ENCODE data around the gene MDM1. TPM values are rescaled to one million over a fixed set of nuclear protein-coding genes. Genes with fewer than 3 reads are reported as not detected.

Gene MDM1
- polyA plus RNA-seq, 4 donors: 31.6 to 41.0 (median 37.3) TPM

DNA sequence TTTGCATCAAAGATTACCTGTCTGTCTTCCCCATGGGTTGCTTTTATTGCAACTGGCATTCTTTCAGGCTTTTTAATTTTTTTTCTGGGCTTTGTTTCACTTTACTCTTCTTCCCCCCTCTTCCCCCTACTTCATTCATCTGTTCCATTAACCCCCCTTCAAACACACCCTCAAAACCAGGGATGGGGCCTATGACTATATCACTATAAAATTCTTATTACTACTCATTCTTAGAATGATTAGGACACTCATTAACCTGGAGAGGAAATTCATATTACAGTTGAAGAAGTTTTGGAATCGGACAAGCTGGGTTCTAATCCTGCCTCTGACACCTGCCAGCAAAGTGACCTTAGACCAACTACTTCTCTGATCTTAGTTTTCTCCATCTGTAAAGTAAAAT lies 24.8 kb upstream of the MDM1 start:
- no peak for DNase-seq (ENCODE audit: low read depth in 4 of 4, low spot score in 2 of 4)

DNA sequence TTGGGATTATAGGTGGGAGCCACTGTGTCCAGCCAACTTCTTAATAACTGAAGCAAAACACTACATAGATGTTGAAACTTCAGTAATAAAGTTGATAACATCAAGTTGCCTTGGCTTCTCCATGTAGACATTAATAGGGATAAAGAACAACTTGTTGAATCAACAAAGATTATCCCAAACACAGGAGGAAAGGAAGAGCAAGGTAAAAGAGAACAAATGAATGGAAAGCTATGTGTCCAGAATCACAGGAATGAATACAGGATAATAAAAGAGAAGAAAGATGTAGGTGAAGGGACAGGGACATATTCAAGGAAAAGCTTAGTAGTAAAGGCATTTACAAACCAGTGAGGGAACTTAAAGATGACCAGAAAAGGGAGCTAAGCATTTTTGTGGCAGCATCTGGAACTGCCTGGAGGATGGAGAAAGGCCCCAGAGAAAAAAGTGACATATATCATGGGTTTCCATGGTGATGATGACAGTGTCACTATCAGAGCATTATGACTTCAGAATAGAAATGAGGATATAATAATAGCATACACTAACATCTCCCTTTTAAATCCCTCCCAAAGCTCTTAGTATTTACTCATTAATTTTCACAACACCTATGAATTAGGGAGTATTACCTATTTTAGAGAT lies 24.0 kb upstream of the MDM1 start:
- DNase-seq (ENCODE audit: low read depth in 4 of 4, low spot score in 2 of 4): no peak

DNA sequence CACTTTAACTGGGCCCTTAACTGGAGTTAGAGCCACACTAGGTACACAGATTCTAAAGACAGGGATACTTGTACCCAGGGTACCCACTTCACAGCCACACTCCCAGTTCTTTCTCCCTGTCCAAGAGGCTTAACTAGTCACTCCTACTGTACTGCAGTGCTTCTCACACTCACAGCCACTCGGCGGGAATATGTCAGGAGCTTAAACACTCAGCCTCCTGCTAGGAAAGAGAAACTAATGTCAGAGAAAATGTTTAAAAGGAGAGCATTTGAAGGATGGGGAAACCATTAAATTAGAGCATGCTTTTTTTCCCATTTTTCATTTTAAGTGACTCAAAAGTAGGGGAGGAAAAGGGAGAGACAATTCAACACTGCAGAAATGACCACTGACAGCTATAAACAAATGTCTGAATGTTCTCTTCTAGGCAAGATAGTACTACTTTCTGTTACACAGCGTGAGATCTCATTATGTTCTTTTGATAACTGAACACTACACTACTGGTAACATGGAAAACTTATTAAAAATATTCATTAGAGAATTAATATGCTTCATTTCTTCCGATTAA lies 22.9 kb upstream of the MDM1 start:
- no peak for DNase-seq (ENCODE audit: low read depth in 4 of 4, low spot score in 2 of 4)

DNA sequence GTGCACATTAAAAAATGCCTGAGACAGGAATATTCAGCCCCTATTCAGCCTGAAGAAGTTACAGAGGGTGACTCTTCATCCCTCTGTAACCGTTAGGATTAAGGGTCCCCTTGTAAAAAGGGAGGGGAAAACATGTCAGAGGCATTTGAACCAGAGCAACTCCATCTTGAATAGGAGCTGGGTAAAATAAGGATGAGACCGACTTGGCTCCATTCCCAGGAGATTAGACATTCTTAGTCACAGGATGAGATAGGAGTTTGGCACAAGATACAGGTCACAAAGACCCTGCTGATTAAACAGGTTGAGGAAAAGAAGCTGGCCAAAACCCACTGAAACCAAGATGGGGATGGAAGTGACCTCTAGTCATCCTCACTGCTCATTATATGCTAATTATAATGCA lies 19.9 kb upstream of the MDM1 start:
- no peak for DNase-seq (ENCODE audit: low read depth in 4 of 4, low spot score in 2 of 4)

DNA sequence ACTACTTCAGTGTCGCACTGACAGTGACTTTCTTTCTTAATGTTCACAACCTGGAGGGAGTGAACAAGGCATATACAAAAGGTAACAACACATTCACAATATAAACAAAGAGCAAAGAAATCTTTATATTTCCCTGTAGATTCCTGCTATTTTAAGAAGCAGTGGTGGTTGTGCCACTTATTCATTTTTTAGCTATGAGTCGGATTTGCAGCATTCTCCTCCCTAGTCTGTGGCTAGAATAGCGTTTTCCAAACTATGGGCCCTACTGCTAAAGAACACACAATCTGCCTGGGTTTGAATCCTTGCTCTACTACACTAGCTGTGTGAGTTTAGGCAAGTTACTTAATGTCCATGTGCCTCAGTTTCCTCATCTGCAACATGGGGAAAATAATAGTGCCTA lies 18.6 kb upstream of the MDM1 start:
- DNase-seq (ENCODE audit: low read depth in 4 of 4, low spot score in 2 of 4): no peak

DNA sequence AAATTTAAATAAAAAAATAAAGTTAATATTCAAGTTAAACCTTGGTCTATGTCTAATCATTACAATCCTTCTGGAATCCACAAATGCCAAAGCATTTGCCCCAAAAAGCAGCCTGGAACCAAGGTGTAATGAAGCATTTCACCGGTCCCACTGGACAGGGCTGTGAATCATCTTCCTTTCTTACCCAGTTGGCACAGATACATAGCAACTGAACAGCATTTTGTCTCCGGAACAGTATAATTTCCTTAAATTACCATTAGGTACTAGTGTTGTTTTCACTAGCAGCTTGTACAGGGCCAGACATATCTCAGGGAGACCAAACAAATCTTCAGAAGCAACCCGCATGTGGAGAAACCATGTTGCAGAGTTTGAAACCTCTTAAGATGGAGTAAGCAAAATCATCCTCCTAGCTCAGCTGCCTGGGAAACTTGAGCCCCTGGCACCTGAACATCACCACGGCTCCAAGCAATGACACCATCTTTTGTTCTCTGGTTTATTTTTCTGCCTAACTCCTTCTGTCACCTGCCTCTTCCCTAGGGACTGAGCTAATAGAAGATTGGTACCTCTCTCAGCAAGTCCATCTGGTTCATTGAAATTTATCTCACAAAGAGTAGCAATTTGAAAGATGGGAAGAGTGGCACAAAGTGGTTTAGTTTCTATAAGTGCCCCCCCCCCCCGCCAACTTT lies 17.9 kb upstream of the MDM1 start:
- DNase-seq (ENCODE audit: low read depth in 4 of 4, low spot score in 2 of 4): no peak

DNA sequence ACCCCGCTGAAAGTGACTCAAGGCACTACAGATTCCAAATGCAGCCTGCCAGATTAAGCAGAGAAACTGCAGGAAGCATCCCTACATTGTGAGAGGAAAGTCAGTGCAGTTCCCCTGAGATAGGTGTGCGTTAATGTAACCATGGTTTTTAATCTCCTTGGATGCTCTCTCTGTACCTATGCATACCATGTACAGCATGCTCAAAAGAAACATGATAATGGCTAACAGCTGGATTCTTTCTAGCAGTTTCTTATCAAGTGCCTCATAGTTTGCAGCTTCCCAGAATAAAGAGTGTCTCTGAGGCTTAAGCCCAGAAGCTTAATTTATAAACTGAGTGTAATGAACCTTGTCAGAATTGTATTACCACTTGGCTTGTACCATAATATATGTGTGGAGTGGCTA lies 17.1 kb upstream of the MDM1 start:
- no peak for DNase-seq (ENCODE audit: low read depth in 4 of 4, low spot score in 2 of 4)

DNA sequence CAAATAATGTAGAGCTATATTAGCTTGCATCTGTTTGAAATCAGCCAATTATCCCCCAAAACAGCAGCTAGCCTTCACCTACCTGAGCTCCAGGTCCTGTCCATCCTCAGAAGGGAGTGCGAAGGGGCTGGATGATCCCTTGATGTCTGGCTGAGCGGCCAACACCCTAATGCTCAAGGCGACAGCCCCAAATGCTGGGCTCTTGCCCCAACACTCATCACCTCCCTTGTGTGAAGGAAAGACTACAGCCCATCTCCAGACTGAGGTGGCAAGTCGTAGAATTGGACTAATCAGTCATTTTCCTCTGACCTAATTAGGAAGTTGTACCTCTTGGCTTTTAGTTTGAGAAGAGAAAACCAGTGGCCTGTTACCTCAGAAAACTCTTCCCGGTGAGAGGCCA lies 16.3 kb upstream of the MDM1 start:
- DNase-seq (ENCODE audit: low read depth in 4 of 4, low spot score in 2 of 4): no peak

DNA sequence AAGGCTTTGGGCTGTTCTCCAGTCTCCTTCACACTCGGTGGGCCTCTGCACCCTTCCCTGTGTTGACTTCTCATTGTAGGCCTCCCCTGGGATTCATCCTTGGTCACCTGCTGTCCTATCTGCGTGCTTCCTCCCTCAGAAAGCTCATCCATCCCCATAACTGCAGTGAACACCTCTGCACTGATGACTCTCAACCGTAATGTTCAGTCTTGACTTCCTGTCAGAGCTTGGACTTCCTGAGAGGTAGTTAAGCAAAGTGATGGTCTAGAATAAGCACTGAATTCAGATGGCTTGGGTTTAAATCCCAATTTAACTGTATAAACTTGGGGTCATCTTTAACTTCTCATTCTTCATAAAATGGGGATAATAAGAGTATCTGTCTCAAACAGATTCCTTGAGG lies 13.6 kb upstream of the MDM1 start:
- no peak for DNase-seq (ENCODE audit: low read depth in 4 of 4, low spot score in 2 of 4)

DNA sequence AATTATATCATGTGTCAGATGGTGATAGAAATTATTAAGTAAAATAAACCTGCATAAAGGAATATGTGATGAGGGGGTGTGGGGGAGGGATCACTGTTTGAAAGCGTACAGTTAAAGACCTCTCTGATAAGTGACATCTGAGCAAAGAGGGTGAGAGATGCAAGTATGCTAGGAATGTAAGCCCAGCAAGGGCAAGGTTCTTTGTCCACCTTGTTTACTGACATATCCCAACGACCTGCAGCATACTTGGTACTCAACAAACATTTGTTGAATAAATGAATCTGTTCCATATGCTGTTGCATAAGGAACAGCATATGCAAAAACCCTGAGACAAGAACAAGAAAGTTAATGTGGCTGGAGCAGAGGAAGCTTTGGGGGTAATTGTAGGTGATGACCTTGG lies 12.0 kb upstream of the MDM1 start:
- DNase-seq (ENCODE audit: low read depth in 4 of 4, low spot score in 2 of 4): no peak

DNA sequence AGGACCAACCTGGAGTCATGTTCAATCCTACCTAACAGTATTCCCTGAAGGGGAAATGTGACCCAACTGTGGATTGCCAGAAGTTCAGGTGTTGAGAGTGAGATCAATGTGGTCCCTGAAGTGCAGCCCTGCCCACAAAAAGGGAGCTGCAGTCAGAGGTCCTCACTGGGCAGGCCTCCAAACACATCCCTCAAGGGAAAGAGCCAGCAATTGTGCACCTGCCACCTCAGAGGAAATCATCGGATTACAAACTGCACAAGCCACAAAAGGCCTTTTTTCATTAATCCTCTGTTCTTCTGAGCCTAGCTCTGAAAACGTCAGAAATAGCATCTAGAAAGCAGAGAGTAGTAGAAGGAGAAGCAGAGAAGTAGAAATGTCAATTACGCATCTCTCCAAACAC lies 10.8 kb upstream of the MDM1 start:
- DNase-seq (ENCODE audit: low read depth in 4 of 4, low spot score in 2 of 4): no peak

DNA sequence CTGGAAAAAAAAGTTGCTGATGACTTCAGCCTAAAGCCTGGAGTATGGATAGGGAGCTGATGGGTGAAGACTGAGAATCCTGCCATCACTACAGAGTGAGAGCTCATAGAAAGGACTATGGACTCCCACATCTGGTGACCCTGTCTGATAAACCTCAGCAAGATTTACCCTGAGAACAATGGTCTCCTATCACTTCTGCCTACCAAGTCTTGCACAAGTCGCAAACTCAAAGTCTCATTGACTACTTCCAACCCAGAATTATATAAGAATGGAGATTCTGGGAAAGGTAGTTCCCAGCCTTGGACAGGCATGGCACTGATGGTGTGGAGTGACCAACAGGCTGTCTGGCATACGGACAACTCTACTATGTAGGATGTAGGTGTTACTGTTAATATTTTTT lies 9.7 kb upstream of the MDM1 start:
- DNase-seq (ENCODE audit: low read depth in 4 of 4, low spot score in 2 of 4): no peak

DNA sequence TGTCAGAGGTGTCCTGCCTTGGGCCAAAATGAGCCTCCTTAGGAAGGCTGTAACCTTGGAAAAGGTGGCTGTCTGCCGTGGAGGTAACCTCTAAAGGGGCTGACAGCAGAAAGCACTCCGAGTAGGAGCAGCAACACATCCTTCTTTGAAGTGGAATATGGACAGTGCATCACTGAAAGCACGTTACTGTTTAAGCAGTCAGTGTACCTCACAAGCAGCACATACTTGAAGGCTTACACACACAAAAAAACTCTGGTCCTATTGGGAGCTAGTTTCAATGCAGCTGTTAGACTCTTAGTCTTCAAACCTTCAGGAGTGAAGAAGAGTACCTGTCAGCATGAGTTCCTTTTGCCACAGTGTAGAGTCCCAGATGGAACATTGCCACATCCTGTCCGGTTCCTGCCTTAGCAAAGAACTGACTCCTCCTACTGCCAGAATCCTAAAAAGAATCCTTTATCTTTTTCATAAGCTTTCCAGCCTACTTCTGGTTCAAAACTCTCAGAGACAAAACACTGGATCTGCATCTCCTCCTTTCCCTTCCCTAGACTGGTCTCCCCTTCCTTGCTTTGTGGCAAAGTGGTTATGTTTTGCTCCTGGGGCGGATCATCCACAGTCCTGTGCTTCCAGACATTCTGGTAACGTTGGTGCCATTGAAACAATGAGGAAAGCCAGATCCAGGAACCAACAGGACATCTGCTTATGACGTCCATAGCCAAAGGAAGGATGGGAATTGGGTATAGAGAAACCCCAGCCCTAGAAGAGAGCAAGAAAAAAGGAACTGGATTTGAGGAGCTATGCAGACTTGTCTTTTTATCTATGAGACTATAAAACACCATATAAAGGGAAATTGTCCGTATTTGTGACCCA lies 8.5 kb upstream of the MDM1 start:
- DNase-seq (ENCODE audit: low read depth in 4 of 4, low spot score in 2 of 4): no peak

DNA sequence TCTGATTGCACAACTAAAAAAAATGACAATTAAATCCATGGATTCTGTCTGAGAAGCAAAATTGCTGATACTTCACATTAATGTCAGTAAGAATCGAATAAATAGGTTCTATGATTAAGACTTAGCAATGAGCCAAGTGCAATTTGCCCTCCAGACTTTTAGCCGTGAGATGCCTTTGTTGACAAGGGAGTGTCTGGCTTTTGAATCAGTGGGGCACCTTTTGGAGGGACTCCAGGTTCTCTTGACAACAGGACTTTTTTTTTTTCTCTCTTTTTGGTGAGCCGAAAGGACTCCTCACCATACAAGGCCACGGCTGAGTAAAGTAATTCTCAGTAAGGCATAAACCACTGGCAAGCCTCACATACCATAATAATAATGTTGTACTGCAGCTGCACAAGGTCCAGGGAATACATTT lies 4.7 kb upstream of the MDM1 start:
- DNase-seq (ENCODE audit: low read depth in 4 of 4, low spot score in 2 of 4): no peak

DNA sequence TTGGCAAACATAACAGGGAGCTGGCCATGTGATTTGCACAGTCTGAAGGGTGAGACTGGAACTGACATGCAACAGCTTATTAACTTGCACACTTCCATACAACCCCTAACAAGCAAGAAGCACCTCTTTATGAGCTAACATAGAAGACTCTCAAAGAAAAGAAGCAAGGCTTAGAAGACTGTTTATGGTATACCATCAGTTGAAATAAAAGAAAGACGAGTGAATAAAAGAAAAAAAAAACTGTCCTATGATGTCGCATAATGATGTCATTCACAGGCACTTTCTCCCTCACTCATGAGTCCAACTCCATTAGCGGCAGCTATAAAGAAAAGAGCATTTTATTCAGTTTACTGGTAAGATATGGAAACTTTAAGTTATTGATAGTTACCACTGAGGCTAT lies 3.3 kb upstream of the MDM1 start:
- no peak for DNase-seq (ENCODE audit: low read depth in 4 of 4, low spot score in 2 of 4)

DNA sequence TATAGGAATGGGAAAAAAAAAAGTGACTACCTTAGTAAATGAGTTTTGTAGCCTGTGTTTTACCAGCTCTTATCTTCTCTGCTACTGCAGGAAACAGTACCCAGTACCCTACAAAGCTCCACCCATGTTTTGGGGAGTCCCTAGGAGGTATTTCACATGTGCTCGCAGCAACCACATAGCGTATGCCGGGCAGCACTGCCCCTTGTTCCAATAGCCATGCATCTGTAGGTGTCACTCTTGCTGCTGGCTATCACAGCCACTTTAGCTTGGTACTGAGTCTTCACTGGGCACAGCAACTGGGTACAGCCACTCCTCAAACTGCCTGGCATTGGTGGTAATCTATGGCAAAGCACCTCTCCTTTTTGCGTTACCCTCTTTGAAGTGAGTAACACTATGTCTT lies 2.0 kb upstream of the MDM1 start:
- DNase-seq (ENCODE audit: low read depth in 4 of 4, low spot score in 2 of 4): no peak

DNA sequence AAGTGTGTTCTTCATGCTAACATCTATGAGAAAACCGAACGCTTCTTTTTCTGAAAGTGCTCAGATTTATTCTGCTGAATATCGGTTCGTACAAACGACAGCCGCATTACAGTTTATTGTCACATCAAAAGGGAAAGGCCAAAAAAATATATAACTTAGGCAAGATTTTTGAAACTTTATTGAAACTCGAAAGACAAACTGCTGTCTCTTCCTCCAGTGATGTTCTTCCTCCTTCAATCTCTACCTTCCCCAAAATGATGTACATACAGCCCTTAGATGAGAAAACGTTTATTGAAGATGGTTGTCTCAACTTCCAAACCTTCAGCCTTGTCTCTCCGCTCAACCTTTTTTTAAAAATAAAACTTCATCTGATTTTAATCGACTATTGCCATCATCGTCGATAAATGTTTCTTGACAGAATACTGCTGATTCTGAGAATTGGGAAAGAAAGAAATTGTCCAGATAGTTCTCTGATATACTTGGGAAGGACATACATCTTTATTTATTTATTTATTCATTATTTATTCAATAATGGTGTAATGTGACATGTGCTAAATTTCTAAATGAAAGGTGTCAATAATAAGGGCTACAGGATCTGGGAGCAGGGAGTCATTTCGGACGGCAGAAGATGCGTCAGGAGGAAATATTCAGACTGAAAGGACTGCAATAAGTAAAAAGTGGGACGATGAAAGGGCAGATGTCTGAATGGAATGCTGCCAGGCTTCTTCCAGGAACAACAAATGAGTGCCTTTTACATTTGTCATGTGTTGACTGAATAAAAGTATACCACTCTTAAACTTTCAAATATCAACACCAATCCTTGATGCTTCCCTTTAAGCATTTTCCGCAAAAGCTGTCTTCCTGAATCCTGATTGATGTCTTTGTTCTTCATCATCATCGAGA lies 817 bp upstream of the MDM1 start:
- DNase-seq (ENCODE audit: low read depth in 4 of 4, low spot score in 2 of 4): no peak

DNA sequence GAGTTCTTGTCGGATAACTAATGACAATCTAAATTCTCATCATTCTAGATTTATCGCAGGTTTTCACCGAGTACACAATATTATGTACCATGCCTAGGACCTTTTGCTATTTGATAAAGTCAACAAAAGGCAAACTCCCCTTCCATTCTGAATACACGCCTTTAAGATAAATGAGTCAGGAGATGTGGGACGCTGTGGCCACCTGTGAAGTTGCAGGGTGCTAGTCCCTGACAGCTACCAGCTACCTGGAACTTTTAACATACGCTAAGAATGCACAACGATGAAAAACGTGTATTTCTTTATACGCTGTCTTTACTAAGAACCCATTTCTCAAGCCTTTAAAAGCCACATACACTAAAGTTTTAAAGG lies 678 bp downstream of the MDM1 start:
- no peak for DNase-seq (ENCODE audit: low read depth in 4 of 4, low spot score in 2 of 4)

DNA sequence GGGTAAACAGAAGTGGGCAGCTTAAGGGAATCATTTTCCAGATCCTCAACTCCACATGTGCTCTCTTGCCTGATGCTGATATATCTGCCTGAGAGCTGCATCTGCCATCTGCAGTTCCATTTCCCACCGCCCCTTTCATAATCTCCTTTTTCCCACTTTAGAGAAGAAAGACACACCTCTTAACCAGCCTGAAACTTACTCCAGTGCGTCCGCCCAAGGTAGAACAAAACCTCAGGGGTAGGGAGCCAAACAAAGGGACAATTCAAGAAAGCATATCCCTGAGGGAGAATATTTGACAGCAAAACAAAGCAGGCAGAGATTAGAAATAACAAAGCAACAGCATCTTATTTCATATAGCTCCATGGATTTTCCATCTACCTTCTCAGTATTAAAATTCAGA lies 4.3 kb downstream of the MDM1 start:
- DNase-seq (ENCODE audit: low read depth in 4 of 4, low spot score in 2 of 4): no peak

DNA sequence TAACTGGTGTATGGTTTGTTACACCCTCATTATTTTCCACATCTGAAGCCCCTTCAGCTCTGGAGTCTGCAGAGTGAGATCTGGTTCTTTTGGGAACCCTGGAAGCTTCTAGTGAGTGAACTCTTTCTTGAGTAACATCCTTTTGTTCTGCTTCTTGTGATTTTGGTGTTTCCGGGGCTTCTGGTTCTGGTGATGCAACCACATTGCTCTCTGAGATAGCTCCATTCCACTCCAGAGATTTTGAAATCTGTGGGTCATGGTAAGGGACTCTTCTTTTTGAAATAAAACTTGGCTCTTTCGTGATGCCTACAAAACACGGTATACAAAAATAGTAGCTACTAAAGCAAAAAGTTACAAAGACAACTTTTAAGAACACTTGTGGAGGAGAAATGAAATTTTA lies 5.4 kb downstream of the MDM1 start:
- DNase-seq (ENCODE audit: low read depth in 4 of 4, low spot score in 2 of 4): no peak

DNA sequence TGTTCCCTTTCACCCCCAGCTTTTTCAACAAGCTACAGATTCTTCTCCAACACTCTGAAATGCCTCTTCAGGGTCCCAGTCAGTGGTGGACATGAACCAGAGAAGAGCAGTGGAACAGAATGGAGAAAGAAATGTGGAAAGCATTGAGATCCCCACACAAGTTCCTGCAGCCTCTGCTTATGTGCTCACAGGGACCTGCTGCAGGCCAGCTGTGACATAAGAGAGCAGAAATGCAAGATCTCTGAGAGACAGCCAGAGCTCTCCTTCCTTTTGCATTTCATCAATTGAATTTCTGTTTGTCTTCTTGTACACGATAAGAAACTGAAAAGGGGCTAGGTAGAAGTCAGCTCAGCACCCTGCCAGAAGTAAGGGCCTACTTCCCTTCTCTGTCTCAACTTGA lies 6.2 kb downstream of the MDM1 start:
- DNase-seq (ENCODE audit: low read depth in 4 of 4, low spot score in 2 of 4): no peak
